GM18511 (cell line): Measurements from ENCODE around the gene LILRB5.
"Not testable (repeated sequence)": the region's sequence is repeated elsewhere in the genome, so short reads cannot be mapped to it uniquely, and the experiment has no call there.

ENCODE experiments used
- ATAC-seq: cut with Tn5 transposase; IDR thresholded peaks from one replicate; pipeline ENCODE4 v1.9.1; 2021; ENCODE audit warnings: mild to moderate bottlenecking, moderate library complexity; ENCODE audit not compliant: unreplicated experiment

The LILRB5 gene

DNA sequence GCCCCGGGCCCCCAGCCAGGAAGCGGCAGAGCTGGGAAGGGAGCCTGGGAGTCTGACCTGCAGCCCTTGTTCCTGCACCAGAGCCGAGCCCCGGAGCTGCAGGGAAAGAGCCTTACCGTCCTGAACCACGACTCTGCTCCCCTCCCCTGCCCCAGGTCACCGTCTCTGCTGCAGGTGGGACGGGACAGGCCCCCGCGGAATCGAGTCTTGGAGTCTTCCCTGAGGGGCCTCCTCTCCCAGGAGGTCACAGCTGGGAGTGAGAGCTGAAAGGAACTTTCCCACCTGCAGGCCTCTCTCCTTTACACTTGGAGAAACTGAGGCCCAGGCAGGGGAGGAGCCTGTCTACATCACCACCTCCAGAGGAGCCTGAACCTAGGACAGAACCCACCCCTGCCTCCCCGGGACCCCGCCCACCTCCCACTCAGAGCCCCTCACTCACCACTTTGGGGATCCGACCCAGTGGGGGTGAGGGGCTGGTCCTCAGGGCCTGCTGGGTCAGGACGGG is 20.1 kb upstream of the LILRB5 start:
- not testable (repeated sequence) for ATAC-seq

DNA sequence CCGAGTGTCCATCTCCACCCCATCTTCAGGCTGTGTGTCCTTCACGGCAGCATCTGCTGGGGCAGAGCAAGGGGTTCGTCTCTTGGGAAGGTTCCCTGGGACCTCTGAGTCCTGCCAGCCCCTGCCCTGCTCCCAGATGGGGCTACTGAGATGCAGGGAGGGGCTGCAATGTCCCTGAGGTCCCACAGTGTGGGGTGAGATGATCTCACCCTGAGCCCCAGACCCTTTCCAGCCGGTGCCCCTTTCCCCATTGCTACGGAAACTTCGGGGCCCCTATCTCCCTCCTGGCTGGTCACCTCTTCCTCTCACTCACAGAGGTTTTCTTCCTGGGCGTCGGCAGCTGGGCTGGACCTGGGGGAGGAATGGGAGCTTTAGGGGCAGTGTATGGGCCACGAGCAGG is 18.9 kb upstream of the LILRB5 start:
- no peak for ATAC-seq

DNA sequence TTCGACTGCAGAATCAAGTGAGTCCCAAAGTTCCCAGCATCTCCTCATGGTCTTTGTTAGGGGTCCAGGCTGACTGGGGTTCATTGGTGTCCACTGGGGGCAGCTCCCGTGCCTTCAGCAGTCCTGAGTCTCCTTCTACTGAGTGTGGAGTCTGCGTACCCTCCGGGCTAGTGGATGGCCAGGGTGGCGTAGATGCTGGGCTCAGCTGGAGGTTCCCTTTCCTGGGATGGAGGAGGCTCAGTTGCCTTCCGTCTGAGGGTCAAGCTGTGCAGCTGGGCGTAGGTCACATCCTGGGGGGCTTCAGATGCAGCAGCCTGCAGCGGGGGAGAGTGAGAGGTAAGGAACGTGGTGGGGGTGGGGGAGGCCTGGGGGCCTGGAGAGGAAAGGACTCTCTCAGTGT is 17.4 kb upstream of the LILRB5 start:
- not testable (repeated sequence) for ATAC-seq

DNA sequence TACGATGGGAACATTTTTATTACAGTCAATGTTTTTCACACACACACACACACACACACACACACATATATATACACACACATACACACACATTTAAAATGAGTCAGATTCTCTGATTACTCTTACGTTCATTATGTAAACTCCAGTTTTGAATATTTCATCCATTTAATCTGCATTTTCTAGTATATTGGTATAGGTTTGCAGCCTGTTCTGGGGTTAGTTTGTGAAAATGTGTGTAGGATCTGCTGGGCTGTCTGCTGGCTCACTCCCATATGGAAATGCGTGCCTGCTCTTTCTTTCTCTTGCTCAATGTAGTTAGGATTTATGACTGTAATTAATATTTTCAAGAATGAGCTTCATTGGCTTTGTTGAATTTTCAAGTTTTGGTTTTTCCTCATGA is 16.7 kb upstream of the LILRB5 start:
- no peak for ATAC-seq

DNA sequence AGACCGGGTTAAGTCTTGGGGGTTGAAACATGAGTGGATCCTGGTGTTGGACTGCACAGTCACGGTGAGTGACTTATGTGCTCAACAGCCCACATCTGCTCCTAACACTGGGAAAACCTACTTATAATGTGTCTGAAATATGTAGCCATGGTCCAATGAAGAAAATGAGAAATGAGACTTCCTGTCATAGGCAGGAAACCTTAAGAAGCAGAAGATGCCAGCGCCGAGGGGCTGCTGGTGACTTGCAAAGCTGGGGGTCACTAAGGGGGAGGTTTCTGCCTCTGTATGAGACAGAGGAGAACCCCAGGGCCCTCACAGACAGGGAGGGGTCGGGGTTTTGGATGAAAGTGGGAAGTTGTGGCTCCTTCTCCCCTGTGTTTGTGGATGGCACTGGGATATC is 15.1 kb upstream of the LILRB5 start:
- not testable (repeated sequence) for ATAC-seq

DNA sequence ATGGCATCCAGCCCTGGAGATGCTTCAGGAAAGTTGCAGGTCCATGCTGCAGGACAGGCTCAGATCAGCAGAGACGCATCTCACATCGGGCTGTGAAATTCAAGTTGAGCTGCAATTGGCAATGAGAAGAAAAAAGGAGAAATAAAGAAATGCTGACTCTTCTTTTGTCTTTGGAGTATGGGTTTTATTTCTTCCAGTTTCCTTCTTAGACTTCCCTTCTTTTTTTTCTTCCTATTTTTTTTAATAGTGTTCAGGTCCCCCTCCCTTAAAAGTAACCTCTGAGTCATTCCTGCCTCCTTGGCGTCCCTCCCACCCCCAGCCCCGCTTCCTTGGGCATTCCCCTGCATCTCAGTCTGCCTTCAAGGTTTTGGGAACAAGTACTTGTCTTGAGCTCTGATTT is 14.5 kb upstream of the LILRB5 start:
- not testable (repeated sequence) for ATAC-seq

DNA sequence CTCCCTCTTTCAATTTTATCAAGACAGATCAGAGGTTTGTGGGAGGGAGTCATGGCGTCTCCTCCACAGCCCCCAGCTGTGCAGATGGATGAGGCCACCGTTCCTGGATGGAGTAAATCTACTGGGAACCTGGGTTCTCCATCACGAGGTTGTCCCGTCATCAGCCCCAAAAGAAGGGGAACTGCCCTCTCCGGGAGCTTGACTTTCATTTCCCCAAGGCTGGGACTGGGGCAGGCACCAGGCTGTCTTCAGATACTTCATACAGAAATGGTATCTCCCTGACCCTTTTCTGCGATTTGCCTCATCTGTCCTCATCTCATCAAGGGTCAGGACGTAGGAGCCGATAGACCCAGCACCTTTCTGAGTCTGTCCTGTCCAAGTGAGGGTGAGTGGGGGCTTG is 14.0 kb upstream of the LILRB5 start:
- ATAC-seq, result no peak

DNA sequence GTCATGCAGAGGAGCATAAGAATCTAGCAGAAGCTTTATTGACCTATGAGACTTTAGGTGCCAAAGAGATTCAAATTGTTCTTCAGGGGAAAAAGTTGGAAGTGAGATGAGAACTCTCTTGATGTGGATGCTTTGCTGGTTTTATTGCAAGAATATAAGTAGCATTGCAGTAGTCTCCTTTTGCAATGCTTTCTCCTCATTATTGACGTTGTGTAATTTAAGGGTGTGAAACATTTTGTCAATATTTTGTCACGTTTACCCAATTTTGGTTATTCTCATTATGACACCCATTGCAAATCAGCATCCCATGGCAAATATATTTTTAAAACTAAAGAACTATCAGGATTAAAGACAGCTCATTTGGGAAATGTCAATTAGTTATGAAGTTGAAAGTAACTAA is 11.9 kb upstream of the LILRB5 start:
- ATAC-seq, result no peak

DNA sequence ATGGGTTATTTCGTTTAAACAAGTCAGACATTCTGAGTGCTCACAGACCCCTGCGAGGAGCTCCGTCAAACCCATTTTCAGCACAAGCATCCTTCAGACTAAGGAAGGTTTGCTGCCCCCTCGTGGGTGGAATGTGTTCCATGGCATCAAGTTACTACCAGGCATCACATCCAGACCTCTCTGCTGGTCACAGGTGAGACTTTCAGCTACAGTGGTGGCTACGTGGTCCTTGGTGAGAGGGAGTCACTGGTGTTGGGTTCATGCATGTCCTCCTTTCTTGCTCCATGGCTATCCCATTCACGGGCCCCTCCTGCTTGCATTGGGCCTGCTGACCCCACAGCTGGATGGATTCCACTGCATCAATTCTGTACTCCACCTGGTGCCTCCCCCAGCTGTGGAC is 9.1 kb upstream of the LILRB5 start:
- ATAC-seq, result no peak

DNA sequence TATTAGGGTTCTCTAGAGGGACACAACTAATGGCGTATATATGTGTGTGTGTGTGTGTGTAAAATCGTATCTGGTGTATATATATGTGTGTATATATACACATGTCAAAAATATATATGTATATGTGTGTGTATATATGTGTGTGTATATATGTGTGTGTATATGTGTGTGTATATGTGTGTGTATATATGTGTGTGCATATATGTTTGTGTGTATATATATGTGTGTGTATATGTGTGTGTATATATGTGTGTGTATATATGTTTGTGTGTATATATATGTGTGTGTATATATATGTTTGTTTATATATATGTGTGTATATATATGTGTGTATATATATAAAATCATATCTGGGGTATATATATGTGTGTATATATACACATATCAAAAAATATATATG is 5.4 kb upstream of the LILRB5 start:
- ATAC-seq, result no peak

DNA sequence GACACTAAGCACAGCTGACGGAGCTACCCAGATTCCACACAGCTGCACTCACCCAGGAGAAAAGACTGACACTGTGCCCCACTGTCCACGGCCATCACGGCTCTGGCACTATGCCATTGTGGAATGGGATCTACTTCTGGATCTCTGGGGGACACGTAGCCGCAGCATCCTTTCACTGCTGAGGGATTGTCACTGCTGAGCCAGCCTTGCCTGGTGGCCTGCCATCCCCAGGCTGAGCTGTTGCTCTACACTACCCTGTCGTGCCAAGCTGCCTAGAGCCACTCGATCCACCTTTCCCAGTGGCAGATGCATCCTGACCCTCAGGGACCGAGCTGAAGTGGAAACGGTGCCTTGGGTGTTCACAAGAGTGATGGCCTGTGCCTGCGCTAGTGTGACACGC is 5.0 kb upstream of the LILRB5 start:
- ATAC-seq, result no peak

DNA sequence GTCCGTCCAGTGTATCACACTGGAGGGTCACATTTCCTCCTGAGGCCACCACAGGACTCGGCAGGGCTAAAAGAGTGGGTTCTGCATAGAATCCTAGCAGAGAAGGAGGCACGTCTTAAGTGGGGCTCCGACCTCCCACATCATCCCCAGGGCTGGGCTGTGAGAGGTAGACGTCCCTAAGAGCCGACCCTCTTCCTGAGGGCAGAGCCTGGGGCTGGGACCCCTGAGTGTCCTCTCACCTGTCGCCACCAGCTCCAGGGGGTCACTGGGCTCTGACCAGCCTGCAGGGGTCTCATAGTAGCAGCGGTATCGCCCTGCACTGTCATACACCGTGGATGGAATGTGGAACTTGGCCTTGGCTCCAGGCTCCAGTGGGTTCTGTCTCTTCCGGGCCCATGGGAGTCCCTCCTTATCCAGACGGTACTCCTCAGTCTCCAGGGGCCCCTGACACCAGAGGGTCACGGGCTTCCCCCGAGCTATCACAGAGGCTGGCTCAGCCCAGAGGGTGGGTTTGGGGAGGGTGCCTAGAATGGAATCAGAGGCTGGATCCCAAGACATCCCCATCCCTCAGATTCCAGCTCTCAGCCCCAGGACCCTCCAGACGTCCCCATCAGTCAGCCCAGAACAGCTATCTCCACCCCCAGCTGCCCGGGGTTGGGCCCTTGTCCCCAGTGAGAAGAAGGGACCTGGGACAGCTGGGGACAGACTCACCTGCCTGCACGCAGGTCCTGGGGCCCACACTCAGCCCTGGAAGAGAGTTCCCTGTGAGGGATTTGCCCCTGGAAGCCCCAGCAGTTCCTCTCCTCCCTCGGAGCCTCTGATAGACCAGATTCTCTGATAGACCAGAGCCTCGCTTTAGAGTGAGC is 590 bp downstream of the LILRB5 start:
- ATAC-seq, result no peak

DNA sequence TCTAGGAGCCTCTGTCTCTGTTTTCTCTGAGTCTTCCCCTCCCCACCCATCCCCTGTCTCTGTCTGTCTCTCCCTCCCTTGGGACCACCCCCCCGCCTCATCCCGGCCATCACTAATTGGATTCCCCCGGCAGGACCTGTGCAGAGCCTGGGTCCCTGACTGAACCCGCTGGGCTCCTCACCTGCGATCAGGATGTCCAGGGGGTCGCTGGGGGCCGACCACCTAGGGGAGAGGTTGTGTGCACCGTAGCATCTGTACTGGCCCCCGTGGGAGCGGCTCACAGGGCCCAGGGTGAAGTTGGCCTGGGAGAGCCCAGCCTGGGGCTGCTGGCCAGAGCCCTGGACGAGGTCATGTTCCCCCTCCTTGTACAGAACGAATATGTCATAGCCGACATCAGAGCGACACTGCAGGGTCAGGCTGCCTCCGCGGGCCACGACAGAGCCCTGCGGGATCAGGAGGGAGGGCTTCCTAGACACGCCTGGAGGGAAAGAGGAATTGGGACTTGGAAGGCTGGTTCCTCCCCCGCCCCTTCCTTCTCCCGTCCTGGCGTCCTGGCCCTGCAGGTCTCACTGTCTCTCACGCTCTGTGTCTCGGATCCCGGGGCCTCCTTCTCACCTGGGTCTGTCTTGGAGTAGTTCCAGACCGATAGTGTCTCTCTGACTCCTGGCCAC is 1.8 kb downstream of the LILRB5 start:
- no peak for ATAC-seq

DNA sequence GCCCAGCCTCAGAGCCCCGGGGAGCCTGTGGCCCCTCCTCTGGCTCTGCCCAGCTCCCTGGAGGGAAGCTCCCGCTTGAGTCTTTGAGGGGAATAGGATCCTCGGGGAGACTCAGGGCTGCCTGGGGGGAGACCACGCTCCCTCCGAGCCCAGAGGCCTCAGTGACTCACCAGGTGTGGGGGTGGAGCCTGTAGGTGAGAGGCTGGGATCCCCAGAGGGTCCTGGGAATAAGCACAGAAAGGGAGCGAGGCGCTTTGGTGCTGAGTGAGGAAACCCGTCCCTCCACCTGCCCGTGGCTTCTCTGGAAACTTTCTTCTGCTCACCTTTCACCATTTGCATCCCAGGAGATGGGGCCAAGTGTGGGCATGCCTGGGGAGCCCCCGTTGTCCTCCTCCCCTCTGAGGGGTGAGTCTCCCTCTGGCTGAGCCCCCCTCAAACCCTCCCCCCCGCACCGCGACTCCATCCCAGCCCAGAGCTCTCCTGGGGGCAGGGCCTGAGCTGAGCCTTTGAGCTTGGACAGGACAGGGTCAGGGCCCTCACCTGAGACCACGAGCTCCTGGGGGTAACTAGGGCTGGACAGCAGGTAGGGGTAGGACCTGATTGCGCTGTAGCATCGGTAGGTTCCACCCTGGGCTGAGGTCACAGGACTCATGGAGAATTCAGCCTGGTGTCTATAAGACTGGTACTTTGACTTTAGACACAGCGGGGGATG is 2.7 kb downstream of the LILRB5 start:
- no peak for ATAC-seq

DNA sequence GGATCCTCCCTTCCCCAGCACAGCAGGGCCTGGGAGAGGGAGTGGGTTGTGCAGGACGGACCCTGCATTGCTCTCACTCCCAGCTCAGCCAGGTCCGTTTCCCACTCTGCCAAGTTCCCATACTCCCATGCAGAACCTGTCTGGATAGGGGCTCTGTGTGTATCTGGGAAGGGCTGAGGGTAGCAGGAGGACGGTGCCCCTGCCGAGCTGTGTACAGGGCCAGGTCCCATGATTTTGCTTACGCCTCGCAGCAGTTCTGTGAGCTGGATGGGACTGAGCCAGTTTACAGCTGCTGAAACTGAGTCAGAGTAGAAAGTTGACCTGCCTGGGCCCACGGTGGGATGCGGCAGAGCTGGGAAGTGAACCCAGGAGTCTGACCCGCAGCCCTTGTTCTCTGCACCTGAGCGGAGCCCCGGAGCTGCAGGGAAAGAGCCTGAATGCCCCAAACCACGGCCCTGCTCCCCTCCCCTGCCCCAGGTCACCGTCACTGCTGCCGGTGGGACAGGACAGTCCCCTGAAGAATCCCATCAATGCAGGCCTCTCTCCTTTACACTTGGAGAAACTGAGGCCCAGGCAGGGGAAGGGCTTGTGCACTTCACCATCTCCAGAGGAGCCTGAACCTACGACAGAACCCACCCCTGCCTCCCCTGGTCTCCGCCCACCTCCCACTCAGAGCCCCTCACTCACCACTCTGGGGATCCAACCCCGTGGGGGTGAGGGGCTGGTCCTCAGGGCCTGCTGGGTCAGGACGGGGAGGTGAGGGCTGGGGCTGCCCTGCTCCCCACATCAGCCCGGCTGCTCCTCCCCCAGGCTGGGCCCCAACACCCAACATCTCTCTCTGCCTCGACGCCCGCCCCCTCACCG is 3.5 kb downstream of the LILRB5 start:
- no peak for ATAC-seq

DNA sequence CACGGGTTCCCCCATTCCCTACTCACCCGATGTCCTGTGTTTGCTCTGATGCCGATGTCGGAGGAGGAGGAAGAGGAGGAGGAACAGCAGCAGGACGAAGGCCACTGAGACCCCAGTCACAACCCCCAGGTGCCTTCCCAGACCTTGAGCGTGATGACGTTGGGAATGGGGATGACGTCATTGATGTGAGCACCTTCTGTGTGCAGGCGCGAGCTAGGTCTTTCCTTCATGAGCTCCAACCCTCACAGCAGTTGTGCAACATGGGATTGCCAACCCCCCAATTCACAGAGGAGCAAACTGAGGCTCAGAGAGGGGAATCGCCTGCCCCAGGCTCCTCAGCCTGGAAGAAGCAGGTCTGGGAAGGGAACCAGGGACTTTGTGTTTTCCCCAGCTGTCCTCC is 4.2 kb downstream of the LILRB5 start:
- no peak for ATAC-seq

DNA sequence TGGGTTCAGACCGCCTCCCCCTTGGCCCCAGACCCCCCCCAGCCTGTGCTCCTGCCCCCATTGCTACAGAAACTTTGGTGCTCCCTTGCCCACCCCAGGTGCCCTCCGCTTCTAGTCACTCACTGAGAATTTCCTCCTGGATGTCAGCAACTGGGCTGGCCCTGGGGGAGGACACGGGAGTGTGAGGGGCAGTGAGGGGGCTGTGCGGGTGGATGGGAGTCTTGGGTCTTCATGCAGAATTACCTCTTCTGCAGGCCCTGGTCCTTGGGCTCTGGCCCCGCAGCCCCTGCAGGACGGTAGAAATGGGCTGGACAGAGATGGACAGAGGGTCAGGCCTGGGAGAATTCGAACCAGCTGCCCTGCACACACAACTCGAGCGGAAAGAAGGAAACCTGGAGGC is 4.8 kb downstream of the LILRB5 start:
- ATAC-seq, result no peak

DNA sequence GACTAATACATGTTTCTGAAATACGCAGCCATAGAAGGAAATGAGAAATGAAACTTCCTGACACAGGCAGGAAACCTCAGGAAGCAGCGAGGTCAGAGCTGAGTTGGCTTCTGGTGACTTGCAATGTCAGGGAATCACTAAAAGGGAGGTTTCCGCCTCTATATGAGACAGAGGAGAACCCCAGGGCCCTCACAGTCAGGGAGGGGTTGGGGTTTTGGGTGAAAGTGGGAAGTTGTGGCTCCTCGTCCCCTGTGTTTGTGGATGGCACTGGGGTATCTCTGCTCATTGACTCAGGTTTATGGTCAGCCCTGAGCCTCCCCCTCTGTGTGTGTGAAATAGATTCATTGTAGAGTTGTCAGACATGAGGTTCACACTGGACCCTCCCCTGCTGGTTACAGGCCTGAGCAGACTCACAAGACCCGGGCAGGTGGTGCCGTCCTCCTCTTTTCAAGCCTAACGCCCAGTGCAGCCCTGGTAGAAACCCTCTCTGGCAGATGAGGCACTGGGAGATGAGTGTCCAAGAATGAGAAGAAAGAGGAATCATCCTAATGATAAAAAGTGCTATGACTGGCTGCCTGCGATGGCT is 9.0 kb downstream of the LILRB5 start:
- ATAC-seq, result no peak

DNA sequence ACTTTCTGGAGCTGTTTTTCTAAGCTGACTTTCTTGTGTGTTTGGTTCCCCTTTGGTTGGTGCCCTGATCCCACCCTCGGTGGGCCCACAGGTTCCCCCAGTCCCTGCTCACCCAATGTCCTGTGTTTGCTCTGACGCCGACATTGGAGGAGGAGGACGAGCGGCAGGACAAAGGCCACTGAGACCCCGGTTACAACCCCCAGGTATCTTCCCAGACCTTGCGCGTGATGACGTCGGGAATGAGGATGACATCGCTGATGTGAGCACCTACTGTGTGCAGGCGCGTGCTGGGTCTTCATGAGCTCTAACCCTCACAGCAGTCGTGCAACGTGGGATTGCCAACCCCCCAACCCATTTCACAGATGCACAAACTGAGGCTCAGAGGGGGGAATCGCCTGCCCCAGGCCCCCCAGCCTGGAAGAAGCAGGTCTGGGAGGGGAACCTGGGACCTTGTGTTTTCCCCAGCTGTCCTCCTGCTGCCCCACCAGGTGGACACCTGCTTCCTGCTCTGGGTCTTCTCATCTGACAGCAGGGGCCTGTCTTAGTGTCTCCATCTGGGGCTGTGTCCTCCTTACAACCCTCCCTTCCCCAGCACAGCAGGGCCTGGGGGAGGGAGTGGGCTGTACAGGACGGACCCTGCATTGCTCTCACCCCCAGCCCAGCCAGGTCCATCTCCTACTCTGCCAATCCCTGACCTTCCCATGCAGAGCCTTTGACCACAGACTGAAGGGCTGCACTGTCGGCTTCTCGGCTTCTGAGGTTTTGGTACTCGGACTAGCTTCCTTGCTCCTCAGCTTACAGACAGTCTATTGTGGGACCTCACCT is 9.8 kb downstream of the LILRB5 start:
- no peak for ATAC-seq
